GM19351 (cell line): ENCODE results near the gene CCDC171.

Experiments
- ATAC-seq: cut with Tn5 transposase; IDR thresholded peaks from one replicate; pipeline ENCODE4 v1.9.1; 2021; ENCODE audit warnings: mild to moderate bottlenecking, moderate library complexity; ENCODE audit not compliant: unreplicated experiment

The CCDC171 gene

DNA sequence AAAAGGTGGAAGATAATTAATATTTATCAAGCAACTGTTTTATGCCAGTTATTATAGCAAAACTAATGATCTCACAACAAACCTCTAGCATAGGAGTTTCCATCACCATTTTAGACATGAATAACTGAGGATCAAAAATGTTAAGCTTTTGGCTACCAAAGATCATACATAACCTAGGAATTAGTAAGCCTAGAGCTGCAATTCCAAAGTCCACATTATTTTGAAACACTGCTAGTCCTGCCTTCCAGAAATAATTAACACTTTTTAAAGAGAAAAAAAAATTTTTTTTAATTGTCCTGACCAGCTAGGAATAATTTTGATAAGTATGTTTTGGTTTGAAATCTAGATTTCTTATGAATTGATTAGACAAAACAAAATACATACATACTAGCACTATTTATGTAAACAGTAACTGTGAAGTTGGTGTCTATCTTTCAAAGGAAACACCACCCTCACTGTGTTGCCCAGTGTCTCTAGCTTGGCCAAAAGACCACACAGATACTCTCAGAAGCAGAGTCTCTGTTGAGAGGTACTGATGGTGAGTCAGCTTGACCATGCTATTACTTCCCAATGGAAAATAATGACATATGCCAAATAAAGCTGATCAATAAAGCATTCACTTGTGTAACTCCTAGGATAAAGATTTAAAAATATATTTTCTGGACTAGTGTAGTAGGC lies 422.4 kb downstream of the CCDC171 start:
- no peak for ATAC-seq

DNA sequence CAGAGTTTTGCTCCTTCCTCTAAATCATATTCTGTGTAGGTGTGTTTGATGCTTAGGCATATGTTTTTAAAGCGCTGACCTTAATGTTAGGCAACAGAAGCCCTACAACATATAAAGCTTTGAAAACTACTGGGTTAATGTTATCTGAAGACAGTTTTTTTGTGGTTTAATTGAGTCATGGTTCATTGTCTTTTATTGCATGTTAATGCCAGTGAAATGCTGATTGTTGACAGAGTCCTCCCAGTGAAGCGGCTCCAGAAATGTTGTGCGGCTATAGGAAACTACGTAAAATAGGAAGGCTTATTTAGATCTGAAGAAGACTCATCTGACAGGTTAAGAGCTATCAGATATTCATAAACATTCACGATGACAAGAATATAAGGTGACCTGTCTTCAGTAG lies 424.6 kb downstream of the CCDC171 start:
- no peak for ATAC-seq

DNA sequence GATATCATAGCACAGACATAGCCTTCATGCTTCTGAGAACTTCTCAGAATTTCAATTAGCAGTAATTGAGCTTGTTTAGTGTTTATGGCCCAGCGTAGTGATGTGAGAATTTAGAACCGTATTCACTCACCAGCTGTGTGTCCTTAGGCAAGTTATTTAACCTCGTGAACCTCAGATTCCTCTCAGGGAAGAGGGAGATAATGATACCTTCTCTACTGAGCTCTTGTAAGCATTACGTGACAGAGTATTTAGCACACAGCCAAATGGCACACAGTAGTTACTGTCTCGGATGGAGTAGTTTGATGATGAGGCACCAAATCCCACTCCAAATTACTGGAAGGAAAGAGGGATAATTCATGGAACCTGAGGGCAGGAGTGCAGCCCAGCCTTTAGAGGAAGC lies 429.3 kb downstream of the CCDC171 start:
- ATAC-seq, result no peak

DNA sequence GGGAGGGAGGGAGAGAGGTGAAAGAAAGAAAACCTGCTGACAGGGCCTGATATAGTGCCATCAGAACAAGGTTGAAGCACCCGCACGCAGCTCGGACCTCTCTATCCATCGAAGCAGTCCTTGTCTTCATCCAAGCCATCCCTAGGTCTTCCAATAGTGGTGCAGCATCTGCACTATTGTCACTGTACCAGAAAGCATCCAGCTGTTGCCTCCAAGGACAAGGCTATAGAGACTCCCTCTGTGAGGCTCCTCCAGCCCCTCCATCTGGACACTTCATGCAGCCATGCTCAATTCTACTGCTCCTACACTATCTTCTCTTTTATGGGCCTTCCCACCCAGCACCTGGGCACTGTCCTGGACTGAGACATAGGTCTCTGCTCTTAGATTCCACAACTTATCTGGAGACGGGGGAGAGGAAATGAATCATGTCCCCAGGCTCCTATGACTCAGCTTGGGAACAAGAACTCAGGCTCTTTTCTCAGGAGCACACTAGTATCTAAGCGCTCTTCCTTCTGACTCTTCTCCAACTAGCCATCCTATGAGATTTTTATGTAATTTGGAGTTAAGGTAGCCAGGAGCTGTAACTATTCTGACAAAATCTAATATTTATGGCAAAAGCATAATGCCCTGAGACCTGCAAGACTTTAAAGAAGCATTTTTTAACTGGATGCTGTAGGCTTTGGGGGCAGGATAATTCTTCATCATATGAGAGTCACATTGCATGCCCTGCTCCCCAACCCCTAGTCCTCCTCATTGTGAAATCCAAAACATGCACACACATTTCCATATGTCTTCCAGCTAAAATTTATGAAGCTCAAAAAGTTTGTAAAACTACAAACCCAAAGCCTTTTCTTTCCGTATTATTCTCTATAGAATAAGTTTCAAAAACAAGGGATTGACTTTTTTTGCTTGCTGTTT lies 446.8 kb downstream of the CCDC171 start:
- ATAC-seq, result no peak

DNA sequence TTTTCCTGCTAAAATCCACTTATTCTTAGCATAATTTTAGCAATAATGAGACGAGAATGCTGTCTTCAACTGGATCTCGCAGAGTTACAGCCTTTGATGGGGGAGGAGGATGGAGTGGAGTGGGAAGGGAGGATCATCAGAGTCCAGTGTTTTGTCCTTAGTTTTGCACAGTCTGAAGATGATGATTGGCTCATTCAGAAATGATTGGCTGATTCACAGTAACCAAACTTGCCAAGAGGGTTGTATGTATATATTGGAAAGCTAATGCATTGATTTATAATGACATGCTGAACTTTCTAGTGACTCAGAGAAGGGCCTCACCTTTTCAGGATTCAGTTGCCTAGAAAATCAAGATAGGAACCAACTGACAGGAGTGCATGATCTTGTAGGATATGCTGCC lies 448.0 kb downstream of the CCDC171 start:
- no peak for ATAC-seq

DNA sequence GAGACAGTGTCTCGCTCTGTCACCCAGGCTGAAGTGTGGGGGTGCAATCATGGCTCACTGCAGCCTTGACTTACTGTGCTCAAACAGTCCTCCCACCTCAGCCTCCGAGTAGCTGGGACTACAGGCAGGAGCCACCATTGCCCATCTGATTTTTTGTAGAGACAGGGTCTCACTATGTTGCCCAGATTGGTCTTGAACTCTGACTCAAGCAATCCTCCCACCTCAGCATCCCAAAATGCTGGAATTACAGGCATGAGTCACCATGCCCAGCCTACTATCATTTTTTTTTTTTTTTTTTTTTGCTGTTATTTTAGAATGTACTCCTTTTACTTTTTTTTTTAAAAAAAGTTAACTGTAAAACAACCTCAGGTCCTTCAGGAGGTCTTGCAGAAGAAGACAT lies 449.0 kb downstream of the CCDC171 start:
- no peak for ATAC-seq

DNA sequence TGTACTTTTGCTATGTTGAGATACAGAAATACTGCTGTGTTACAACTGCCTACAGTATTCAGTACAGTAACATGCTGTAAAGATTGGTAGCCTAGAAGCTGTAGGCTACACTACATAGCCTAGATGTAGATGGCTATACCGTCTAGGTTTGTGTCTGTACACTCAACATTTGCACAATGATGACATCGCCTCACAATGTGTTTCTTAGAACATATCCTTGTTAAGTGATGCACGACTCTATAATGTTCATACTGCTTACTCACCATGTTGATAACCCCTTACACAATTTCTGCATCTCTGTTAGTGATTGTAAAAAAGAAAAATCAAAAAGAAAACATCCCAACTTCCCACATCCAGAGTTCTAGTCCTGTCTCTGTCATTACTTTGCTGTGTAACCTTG lies 450.0 kb downstream of the CCDC171 start:
- ATAC-seq, result no peak

DNA sequence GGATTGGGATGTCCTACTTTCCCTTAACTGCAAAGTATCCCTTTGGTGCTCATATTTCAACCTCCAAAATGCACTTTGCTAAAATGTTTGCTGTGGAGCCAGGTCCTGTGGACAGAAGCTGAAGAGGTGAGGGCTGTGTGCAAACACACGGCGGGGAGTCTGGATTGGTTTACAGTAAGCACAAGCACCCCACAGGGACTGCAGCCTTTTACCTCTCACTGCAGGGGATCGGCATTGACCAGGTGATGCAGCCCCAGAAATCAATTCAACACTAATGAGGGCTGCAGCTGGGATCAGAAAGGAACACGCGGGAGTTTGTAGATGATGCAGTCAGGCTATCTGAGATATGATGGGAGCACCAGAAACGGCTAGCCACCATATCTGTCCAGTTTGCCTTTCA lies 450.9 kb downstream of the CCDC171 start:
- ATAC-seq, result no peak

DNA sequence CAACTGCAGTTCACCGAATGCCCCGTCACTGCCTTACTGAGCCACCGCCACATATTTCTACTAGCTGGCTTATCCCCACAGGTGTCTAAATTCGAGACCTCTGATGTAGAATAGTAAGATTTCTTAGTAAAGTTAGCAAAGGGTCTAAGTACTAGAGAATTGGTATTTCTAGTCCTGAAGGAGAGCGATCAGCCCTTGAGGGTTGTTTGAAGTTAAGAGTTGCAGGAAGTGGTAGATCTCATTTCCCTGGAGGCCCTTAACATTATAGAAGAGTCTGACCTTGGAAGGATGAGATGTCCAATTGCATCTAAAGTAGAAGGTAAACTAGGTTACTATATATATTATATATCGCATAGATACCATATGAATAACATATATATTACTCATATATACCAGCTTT lies 451.8 kb downstream of the CCDC171 start:
- ATAC-seq, result no peak

DNA sequence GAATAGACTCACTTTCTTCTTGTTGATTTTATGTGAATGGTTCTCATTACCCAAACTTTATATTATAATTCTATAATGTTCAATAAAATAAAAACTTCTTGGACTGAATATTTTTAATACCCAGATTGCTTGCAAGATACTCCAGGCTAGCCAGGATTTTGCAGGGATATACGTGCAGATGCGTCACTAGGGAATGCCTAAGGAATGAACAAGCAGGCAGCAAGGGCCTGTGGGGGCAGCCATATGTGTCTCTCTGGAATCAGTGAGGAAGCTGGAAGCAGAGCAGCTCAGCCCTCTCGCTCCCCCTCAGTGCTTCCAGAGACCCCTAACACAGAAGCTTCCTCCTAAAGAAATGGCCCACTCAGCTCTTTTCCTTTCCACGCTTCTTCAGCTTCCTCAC lies 457.4 kb downstream of the CCDC171 start:
- ATAC-seq, result no peak

DNA sequence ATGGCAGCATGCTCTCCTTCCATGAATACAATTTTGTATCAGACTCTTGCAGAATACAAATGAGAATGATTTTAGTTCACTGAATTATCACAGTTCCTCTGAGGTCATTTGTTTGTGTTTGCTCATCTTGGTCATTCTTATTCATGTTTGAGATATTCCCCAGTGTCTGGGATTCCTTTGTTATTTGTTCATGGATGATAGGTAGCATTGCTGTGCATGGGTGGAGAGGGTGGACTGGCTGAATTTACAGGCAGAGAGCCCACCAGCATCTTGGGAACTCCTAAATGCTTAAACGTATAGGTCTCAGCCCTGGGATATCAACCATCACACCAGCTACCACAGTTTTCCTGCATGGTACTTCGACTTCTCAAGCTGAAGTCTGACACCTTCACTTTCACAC lies 459.8 kb downstream of the CCDC171 start:
- no peak for ATAC-seq

DNA sequence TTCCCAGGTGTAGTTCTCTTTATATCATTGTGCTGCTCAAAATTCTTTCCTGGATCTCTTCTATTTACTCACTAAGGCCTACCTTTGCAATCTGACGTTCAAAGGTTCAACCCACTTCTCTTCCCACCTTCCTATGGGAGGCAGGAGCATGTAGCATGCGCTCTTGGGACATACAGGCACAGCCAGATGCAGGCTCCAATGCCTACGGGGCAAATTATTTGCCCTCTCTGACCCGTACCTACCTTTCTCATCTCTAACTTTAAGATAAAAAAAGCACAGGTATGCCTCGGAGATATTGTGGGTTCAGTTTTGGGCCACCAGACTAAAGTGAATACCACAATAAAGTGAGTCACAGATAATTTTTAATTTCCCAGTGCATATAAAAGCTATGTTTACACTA lies 460.5 kb downstream of the CCDC171 start:
- no peak for ATAC-seq

DNA sequence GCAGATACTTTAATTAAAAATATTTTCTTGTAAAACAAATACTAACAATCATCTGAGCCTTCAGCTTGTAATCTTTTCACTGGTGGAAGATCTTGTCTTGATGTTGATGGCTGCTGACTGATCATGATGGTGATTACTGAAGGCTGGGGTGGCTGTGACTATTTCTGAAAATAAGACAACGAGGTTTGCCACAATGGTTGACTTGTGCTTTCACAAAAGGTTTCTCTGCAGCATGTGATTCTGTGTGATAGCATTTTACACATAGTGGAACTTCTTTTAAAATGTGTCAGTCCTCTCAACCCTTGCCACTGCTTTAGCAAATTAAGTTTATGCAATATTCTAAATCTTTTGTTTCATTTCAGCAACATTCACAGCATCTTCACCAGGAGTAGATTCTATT lies 461.0 kb downstream of the CCDC171 start:
- ATAC-seq, result no peak

DNA sequence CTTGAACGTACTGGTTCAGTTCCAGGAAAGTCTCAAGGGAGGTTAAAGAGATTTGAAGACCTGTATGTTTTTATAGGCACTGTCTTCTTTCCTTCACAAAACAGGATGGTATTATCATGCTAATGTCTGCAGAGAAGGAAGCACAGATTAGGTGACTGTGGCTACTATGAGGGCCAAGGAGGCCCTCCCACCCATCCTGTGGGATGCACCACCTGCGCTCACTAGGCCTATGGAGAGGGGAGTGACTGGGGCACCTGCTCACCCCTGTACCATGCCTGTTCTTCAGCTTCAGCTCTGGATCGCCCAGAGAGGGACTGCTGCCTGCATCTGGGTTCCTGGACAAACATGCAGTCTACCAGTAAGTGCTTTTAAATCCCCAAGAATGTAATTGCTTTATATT lies 469.4 kb downstream of the CCDC171 start:
- no peak for ATAC-seq

DNA sequence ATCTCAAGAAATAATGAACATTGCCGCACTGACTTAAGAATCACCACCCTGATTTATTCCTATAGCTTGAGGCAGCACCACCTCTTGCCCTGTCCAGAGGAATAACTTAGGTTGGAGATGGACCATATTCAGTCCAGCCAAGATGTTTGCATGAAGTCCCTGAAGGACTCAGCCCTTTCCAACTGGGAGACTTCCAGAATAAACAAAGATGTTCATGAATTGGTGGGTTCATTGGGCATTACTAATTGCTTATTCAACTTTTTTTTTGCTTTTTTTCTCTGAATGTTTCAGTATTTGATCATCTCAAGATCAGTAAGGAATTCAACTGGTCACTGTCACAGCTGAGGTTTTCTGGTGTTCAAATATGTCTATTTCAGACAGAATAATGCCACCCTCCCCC lies 470.6 kb downstream of the CCDC171 start:
- ATAC-seq, result no peak
